PC-9 (cell line): Measurements from ENCODE around the gene PGAM5. TPM values are rescaled to one million over a fixed set of nuclear protein-coding genes. Genes with fewer than 3 reads are reported as not detected.
A peak's percentile ranks its signal among the peaks of the same experiment; 100 is the strongest.

Experiments
- Bru-seq: library from RNA; stranded (reverse); fragments of 400-500 nt; gene quantifications from one replicate; lab custom pipeline; 2021; lab: Mats Ljungman, UMichigan
- BruChase-seq, 2 experiments: library from RNA; stranded (reverse); fragments of 400-500 nt; gene quantifications; one replicate each; lab custom pipeline; 2021; lab: Mats Ljungman, UMichigan
- BruUV-seq: library from RNA; stranded (reverse); fragments of 400-500 nt; replicated peaks from 2 replicates; lab custom pipeline; 2021; lab: Mats Ljungman, UMichigan
- CTCF ChIA-PET: fragments of 300-600 bp; sonication (Branson Sonifier 250); formaldehyde crosslinking; loops from one replicate; lab custom pipeline; 2022; ENCODE audit warnings: antibody characterized with exemption; lab: Charles Lee
- POLR2A ChIA-PET: fragments of 300-600 bp; sonication (Branson Sonifier 250); formaldehyde crosslinking; loops from one replicate; lab custom pipeline; 2022; ENCODE audit warnings: antibody characterized with exemption; ENCODE audit not compliant: unreplicated experiment; lab: Charles Lee
- DNase-seq, 2 experiments: peaks; one replicate each; pipeline versions ENCODE4 v3.0.0 to v3.0.0-alpha.2; 2015 to 2022; ENCODE audit warnings: mixed read lengths in 1 of 2
- H2AFZ ChIP-seq: fragments of 200-600 bp; sonication (generic); 2 replicates; pipeline ENCODE4 v1.8.1; 2017; ENCODE audit warnings: antibody characterized with exemption
- H3F3A ChIP-seq: fragments of 200-600 bp; sonication (generic); 2 replicates; pipeline ENCODE4 v1.8.1; 2017; ENCODE audit warnings: antibody characterized with exemption, mild to moderate bottlenecking, low read depth; ENCODE audit not compliant: insufficient read depth
- H3K27ac ChIP-seq: fragments of 200-600 bp; sonication (generic); 2 replicates; pipeline ENCODE4 v1.6.1; 2016; ENCODE audit warnings: mixed run types
- H3K27me3 ChIP-seq: fragments of 200-600 bp; sonication (generic); 2 replicates; pipeline ENCODE4 v1.6.1; 2016; ENCODE audit warnings: low read depth, mixed run types; ENCODE audit not compliant: insufficient read depth
- H3K36me3 ChIP-seq: fragments of 200-600 bp; sonication (generic); 2 replicates; pipeline ENCODE4 v1.6.1; 2016; ENCODE audit warnings: low read depth, mixed run types
- H3K4me1 ChIP-seq: fragments of 200-600 bp; sonication (generic); replicated peaks from 2 replicates; pipeline ENCODE4 v1.6.1; 2016; ENCODE audit warnings: mixed run types; ENCODE audit not compliant: insufficient read depth
- H3K4me2 ChIP-seq: fragments of 200-600 bp; sonication (generic); 2 replicates; pipeline ENCODE4 v1.6.1; 2017; ENCODE audit warnings: mixed run types
- H3K4me3 ChIP-seq: fragments of 200-600 bp; sonication (generic); 2 replicates; pipeline ENCODE4 v1.6.1; 2016; ENCODE audit warnings: mixed run types
- H3K79me2 ChIP-seq: fragments of 200-600 bp; sonication (generic); 2 replicates; pipeline ENCODE4 v1.6.1; 2017; ENCODE audit warnings: low read depth, mixed run types
- H3K9me2 ChIP-seq: fragments of 200-600 bp; sonication (generic); 2 replicates; pipeline ENCODE4 v1.8.1; 2017; ENCODE audit warnings: mild to moderate bottlenecking; ENCODE audit not compliant: insufficient read depth
- H3K9me3 ChIP-seq: fragments of 200-600 bp; sonication (generic); 2 replicates; pipeline ENCODE4 v1.8.1; 2016; ENCODE audit warnings: low read depth; ENCODE audit not compliant: insufficient read depth
- H4K20me1 ChIP-seq: fragments of 200-600 bp; sonication (generic); 2 replicates; pipeline ENCODE4 v1.8.1; 2017; ENCODE audit not compliant: insufficient read depth
- CTCF ChIP-seq: fragments of 200-600 bp; sonication (generic); conservative IDR thresholded peaks from 2 replicates; pipeline ENCODE4 v1.6.1; 2017; ENCODE audit warnings: mixed run types, antibody characterized with exemption, mild to moderate bottlenecking, moderate library complexity
- EZH2 ChIP-seq: fragments of 200-600 bp; sonication (generic); IDR thresholded peaks from 2 replicates; pipeline ENCODE4 v1.8.0; 2017; ENCODE audit warnings: antibody characterized with exemption, low read depth
- intact Hi-C: fragments of 100-400 bp; cut with micrococcal nuclease; formaldehyde crosslinking; loops from one replicate; pipeline ENCODE4 v1.10.0; 2022; ENCODE audit not compliant: unreplicated experiment
- long read RNA-seq: library from polyadenylated mRNA; stranded (forward); transcript quantifications from one replicate; pipeline ENCODE4 v2.0.0, GENCODE V29; 2022
- total RNA-seq: library from RNA; stranded (reverse); gene quantifications from 2 replicates; pipeline ENCODE4 v1.2.3, GENCODE V29; 2021

Gene PGAM5
- total RNA-seq (50.2 and 59.0 TPM in 2 replicates), Bru-seq, nascent RNA (percentile 61 among the genes with signal in this experiment), BruChase-seq, experiment 1, labeled RNA remaining after a 2-hour chase (percentile 71 among the genes with signal in this experiment), BruChase-seq, experiment 2, labeled RNA remaining after a 6-hour chase (percentile 96 among the genes with signal in this experiment)
- long read RNA-seq, partial matches to known transcripts = 0 of 11 reads
- long read RNA-seq, other reads (novel, unspliced or antisense) = 7 of 11 reads

GRCh38 chr12:132710405-132711079 is at the start of gene PGAM5:
PGAM5 (plus strand) TSS chr12:132710842; CDS start chr12:132710877, 35 bp downstream.
- intact Hi-C loops = no loop called here
- DNase-seq = peak; percentile 73 to 87
- peaks cover 28% of the 10 kb centered on the region for H4K20me1 ChIP-seq
- no peaks in the 10 kb centered on the region for H3K27me3 ChIP-seq
- CTCF ChIA-PET = no interaction called here
- no TSS peak for BruUV-seq
- peak within 1 kb of the TSS; percentile 85 for H3K4me2 ChIP-seq
- no peaks in the 10 kb centered on the region for H3K9me2 ChIP-seq
- H3K4me3 ChIP-seq = peak within 1 kb of the TSS; percentile 100
- H3K9me3 ChIP-seq = no peaks in the 10 kb centered on the region
- H3F3A ChIP-seq = peaks cover 26% of the 10 kb centered on the region
- POLR2A ChIA-PET = no interaction called here
- peaks cover 58% of the 10 kb centered on the region for H3K79me2 ChIP-seq
- H3K4me1 ChIP-seq = peaks cover 19% of the 10 kb centered on the region
- H3K27ac ChIP-seq = peak within 1 kb of the TSS; percentile 61
- TF ChIP-seq CTCF (no peak), EZH2 (no peak)
- H3K36me3 ChIP-seq = peaks cover 23% of the 10 kb centered on the region; the same call in 1 of the 2 replicates
- H2AFZ ChIP-seq = peak within 1 kb of the TSS; percentile 98

GRCh38 chr12:132660996-132661395 is 49.6 kb upstream of the PGAM5 start:
- Histone ChIP-seq H4K20me1 (no peaks in the 10 kb centered on the region; the same call in 1 of the 2 replicates), H3K27ac (no peak overlapping the region), H3K9me2 (no peaks in the 10 kb centered on the region), H3K4me1 (no peaks in the 10 kb centered on the region), H3K4me3 (no peak overlapping the region), H3K79me2 (no peaks in the 10 kb centered on the region), H3K27me3 (no peaks in the 10 kb centered on the region), H3F3A (0 out of 2 replicates have a peak, but pooled peaks cover 5% of the 10 kb centered on the region), H3K36me3 (peaks cover 20% of the 10 kb centered on the region), H3K9me3 (no peaks in the 10 kb centered on the region), H3K4me2 (no peak overlapping the region), H2AFZ (no peak overlapping the region)
- no TSS peak for BruUV-seq
- TF ChIP-seq CTCF = no peak
- TF ChIP-seq EZH2 = no peak
- no peak for DNase-seq
- ChIA-PET CTCF (no interaction called here), POLR2A (no interaction called here)
- intact Hi-C loops = no loop called here

GRCh38 chr12:132661972-132662371 is 48.7 kb upstream of the PGAM5 start:
- Histone ChIP-seq H3K36me3 (peaks cover 20% of the 10 kb centered on the region), H4K20me1 (no peaks in the 10 kb centered on the region), H3K4me2 (no peak overlapping the region), H3K79me2 (no peaks in the 10 kb centered on the region), H3K9me2 (no peaks in the 10 kb centered on the region), H3K27me3 (no peaks in the 10 kb centered on the region), H2AFZ (no peak overlapping the region), H3K9me3 (no peaks in the 10 kb centered on the region), H3K27ac (no peak overlapping the region), H3K4me1 (no peaks in the 10 kb centered on the region), H3K4me3 (no peak overlapping the region), H3F3A (0 out of 2 replicates have a peak, but pooled peaks cover 5% of the 10 kb centered on the region)
- POLR2A ChIA-PET = no interaction called here
- no peak for DNase-seq
- intact Hi-C loops = no loop called here
- CTCF ChIA-PET = no interaction called here
- TF ChIP-seq EZH2 (no peak), CTCF (no peak)
- no TSS peak for BruUV-seq
